NB4 (cell line): ENCODE measurements around the gene MAOB.

Experiments
- DNase-seq: peaks from one replicate; pipeline ENCODE4 v3.0.0; 2010; ENCODE audit warnings: low read depth
- H3K4me3 ChIP-seq: one replicate; pipeline ENCODE4 v1.5.1; 2011; ENCODE audit warnings: mild to moderate bottlenecking, low read depth, low read length, moderate library complexity
- MYC ChIP-seq: IDR thresholded peaks from 2 replicates; pipeline ENCODE4 v1.6.1; 2011; ENCODE audit warnings: low read depth, low read length
- POLR2A ChIP-seq: IDR thresholded peaks from 2 replicates; pipeline ENCODE4 v1.6.1; 2011; ENCODE audit warnings: mild to moderate bottlenecking; ENCODE audit not compliant: insufficient read length; ENCODE audit errors: extremely low read depth
- TF ChIP-seq, protein P1 (sequence below): IDR thresholded peaks from one replicate; pipeline ENCODE4 v1.5.1; 2012; ENCODE audit warnings: low read depth, low read length
- TF ChIP-seq, protein P2 (sequence below): IDR thresholded peaks from 2 replicates; pipeline ENCODE4 v1.6.1; 2011; ENCODE audit warnings: low read depth, low read length

MAOB gene

DNA sequence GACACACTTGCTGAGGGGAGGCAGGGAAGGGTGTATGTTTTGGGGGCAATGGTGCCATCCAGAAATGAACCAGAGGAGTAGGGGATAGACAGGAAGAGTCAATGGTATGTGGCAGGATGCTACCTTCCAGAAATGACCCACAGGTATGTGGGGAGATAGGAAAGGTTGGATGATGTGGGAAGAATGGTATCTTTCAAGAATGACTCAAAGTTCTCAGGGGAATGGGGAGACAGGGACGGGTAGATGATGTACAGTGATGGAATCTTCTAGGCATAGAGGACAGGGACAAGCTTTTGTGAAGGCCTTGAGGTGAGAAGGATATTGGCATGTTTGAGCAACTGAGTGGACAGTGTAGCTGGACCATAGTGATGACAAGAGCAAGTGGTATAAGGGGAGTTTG is 161.3 kb downstream of the MAOB start:
- TF ChIP-seq POLR2A (no peak), MYC (no peak)
- TF ChIP-seq, protein P1, sequence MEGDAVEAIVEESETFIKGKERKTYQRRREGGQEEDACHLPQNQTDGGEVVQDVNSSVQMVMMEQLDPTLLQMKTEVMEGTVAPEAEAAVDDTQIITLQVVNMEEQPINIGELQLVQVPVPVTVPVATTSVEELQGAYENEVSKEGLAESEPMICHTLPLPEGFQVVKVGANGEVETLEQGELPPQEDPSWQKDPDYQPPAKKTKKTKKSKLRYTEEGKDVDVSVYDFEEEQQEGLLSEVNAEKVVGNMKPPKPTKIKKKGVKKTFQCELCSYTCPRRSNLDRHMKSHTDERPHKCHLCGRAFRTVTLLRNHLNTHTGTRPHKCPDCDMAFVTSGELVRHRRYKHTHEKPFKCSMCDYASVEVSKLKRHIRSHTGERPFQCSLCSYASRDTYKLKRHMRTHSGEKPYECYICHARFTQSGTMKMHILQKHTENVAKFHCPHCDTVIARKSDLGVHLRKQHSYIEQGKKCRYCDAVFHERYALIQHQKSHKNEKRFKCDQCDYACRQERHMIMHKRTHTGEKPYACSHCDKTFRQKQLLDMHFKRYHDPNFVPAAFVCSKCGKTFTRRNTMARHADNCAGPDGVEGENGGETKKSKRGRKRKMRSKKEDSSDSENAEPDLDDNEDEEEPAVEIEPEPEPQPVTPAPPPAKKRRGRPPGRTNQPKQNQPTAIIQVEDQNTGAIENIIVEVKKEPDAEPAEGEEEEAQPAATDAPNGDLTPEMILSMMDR: no peak
- TF ChIP-seq, protein P2, sequence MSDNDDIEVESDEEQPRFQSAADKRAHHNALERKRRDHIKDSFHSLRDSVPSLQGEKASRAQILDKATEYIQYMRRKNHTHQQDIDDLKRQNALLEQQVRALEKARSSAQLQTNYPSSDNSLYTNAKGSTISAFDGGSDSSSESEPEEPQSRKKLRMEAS: no peak
- H3K4me3 ChIP-seq: no peak overlapping the region
- no peak for DNase-seq

DNA sequence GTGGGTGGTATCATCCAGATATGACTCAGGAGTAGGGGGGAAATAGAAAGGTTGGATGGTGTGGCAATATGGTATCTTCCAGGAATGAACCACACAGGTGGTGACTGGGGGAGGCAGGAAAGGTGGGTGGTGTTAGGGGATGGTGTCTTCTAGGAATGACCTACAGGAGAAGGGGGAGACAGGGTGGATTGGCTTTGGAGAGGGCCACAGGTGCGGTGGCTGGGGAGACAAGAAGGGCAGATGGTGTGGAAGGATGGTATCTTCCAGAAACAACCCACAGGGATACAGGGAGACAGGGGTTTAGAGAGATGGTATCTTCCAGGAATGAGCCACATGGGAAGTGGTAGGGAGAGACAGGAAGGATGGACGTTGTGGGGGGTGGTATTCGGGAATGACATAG is 162.2 kb downstream of the MAOB start:
- DNase-seq: no peak
- TF ChIP-seq, protein P2: no peak
- TF ChIP-seq, protein P1: no peak
- TF ChIP-seq POLR2A (no peak), MYC (no peak)
- no peak overlapping the region for H3K4me3 ChIP-seq

DNA sequence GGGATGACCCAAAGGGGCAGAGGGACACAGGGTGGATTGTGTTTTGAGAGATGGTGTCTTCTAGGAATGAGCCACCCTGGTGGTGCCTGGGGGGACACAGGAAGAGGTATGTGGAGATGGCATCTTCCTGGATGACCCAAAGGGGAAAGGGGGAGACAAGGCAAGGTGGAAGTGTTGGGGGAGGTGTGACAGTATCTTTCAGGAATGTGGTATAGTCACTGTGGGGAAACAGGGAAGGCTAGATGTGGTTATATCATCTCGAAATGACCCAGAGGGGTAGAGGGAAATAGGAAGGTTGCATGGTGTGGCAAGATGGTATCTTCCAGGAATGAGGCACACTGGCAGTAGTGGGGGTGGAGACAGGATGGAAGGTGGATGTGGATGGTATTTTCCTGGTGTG is 163.3 kb downstream of the MAOB start:
- TF ChIP-seq MYC (no peak), POLR2A (no peak)
- TF ChIP-seq, protein P2: no peak
- TF ChIP-seq, protein P1: no peak
- no peak overlapping the region for H3K4me3 ChIP-seq
- no peak for DNase-seq

DNA sequence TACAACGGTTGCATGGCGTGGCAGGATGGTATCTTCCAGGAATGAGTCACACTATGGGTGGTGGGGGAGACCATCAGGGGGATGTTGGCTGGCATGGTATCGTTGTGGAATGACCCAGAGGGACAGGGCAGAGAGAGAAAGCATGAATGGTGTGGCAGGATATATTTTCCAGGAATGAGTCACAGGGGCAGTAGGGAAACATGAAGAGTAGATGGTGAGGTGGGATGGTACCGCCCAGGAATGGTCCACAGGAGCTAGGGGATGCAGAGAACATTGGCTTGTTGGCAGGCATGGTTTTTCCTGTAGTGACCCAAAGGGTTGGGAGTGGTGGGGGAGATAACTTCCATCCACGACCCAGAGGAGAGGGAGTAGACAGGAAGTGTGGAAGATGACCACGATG is 163.7 kb downstream of the MAOB start:
- H3K4me3 ChIP-seq: no peak overlapping the region
- TF ChIP-seq POLR2A: no peak
- TF ChIP-seq, protein P2: no peak
- TF ChIP-seq, protein P1: no peak
- TF ChIP-seq MYC: no peak
- no peak for DNase-seq

DNA sequence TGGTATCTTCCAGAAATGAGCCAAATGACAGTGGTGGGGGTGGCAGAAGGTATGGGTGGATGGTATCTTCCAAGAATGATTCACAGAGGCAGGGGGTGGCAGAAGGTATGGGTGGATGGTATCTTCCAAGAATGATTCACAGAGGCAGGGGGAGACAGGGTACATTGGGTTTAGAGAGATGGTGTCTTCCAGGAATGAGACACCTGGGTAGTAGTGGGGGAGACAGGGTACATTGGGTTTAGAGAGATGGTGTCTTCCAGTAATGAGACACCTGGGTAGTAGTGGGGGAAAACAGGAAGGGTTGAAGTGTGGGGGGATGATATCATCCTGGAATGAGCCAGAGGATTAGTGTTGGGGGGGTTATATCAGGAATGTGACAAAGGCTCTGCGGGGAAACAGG is 164.2 kb downstream of the MAOB start:
- TF ChIP-seq, protein P2: no peak
- TF ChIP-seq MYC (no peak), POLR2A (no peak)
- TF ChIP-seq, protein P1: no peak
- no peak for DNase-seq
- no peak overlapping the region for H3K4me3 ChIP-seq

DNA sequence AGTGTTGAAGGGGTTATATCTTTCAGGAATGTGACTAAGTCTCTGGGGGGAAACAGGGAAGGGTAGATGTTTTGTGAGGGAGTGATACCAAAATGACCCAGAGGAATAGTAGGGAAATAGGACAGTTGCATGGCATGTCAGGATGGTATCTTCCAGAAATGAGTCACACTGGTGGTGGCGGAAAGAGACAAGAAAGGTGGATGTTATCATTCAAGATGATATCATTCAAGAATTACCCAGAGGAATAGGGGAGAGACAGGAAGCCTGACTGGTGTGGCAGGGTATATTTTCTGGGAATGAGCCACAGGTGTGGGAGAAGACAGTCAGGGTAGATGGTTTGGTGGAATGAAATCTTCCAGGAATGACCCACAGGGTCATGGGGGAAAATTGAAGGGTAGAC is 165.1 kb downstream of the MAOB start:
- DNase-seq: no peak

More for the DNA sequence above, 165.1 kb downstream of the MAOB start:
- H3K4me3 ChIP-seq: no peak overlapping the region
- TF ChIP-seq, protein P1: no peak
